ENCODE results near the gene GPR162.

Gene GPR162

GRCh38 chr12:6852651-6853354 lies 31.2 kb downstream of the GPR162 start:
- no peak for TF ChIP-seq CTCF (IDR thresholded peaks at IDR 0.05; ENCODE audit: low read depth, low read length)
- in situ Hi-C loops (cut with HindIII; ENCODE audit: low sequenced_read_pairs): no loop called here
- H3K4me3 ChIP-seq (ENCODE audit: low read depth, low read length): peak overlapping the region; percentile 83
- DNase-seq (ENCODE audit: low read depth, low spot score): peak; percentile 79

DNA sequence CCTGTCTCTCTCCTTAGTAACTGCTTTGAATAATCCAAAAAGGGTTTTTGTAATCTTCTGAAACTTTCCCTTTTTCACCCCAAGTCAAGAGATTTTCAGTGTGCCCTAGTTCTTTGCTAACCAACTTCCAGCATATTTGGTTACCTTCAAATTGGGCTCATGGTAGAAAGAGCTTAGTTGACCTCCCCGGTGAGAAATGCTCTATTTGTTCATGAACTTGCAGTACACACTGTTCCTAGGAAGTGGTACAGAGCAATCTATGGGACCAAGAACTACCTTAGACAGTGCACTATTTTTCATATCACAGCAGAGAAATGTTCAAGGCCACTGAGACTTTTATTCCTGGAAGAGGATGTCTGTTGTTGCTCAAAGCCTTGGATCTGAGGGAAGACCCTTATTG lies 32.0 kb downstream of the GPR162 start:
- DNase-seq (ENCODE audit: low read depth, low spot score): no peak
- TF ChIP-seq CTCF (IDR thresholded peaks at IDR 0.05; ENCODE audit: low read depth, low read length): no peak
- in situ Hi-C loops (cut with HindIII; ENCODE audit: low sequenced_read_pairs): no loop called here
- peak overlapping the region; percentile 83 for H3K4me3 ChIP-seq (ENCODE audit: low read depth, low read length)

GRCh38 chr12:6854036-6854435 lies 32.4 kb downstream of the GPR162 start:
- in situ Hi-C loops (cut with HindIII; ENCODE audit: low sequenced_read_pairs): no loop called here
- H3K4me3 ChIP-seq (ENCODE audit: low read depth, low read length): no peak overlapping the region
- TF ChIP-seq CTCF (IDR thresholded peaks at IDR 0.05; ENCODE audit: low read depth, low read length): no peak
- DNase-seq (ENCODE audit: low read depth, low spot score): no peak

GRCh38 chr12:6855322-6855721 lies 33.7 kb downstream of the GPR162 start:
- in situ Hi-C loops (cut with HindIII; ENCODE audit: low sequenced_read_pairs): no loop called here
- no peak overlapping the region for H3K4me3 ChIP-seq (ENCODE audit: low read depth, low read length)

GRCh38 chr12:6858799-6859198 lies 37.2 kb downstream of the GPR162 start:
- in situ Hi-C loops (cut with HindIII; ENCODE audit: low sequenced_read_pairs): no loop called here
- TF ChIP-seq CTCF (IDR thresholded peaks at IDR 0.05; ENCODE audit: low read depth, low read length): no peak
- no peak for DNase-seq (ENCODE audit: low read depth, low spot score)
- no peak overlapping the region for H3K4me3 ChIP-seq (ENCODE audit: low read depth, low read length)

More at GRCh38 chr12:6855322-6855721, 33.7 kb downstream of the GPR162 start:
- no peak for DNase-seq (ENCODE audit: low read depth, low spot score)
- no peak for TF ChIP-seq CTCF (IDR thresholded peaks at IDR 0.05; ENCODE audit: low read depth, low read length)

GRCh38 chr12:6860116-6860515 lies 38.5 kb downstream of the GPR162 start:
- no peak overlapping the region for H3K4me3 ChIP-seq (ENCODE audit: low read depth, low read length)
- in situ Hi-C loops (cut with HindIII; ENCODE audit: low sequenced_read_pairs): no loop called here
- no peak for TF ChIP-seq CTCF (IDR thresholded peaks at IDR 0.05; ENCODE audit: low read depth, low read length)
- DNase-seq (ENCODE audit: low read depth, low spot score): no peak

All from astrocyte of the spinal cord (primary cell).